Measurements from ENCODE around the gene CCDC15. TPM values are rescaled to one million over a fixed set of nuclear protein-coding genes. Genes with fewer than 3 reads are reported as not detected.
A peak's percentile ranks its signal among the peaks of the same experiment; 100 is the strongest.

Gene CCDC15
- total RNA-seq, 5 donors from 2014 or later (not counting 1 experiment from before 2014, with no cell fraction given): 1.4 to 3.4 (median 2.1) TPM

GRCh38 chr11:124930799-124931198 lies 23.2 kb upstream of the CCDC15 start:
- no peaks in the 10 kb centered on the region for H3K36me3 ChIP-seq (ENCODE audit: control insufficient read depth in 2 of 2, extremely low read depth in 1 of 2, insufficient read depth in 1 of 2, low read length in 1 of 2)
- H3K4me1 ChIP-seq (ENCODE audit: control insufficient read depth in 1 of 2, extremely low read depth in 1 of 2, insufficient read depth in 2 of 2, low read length in 2 of 2): no peaks in the 10 kb centered on the region
- no peak overlapping the region for H3K4me3 Mint-ChIP-seq
- DNase-seq (no peak), ATAC-seq (replicated peaks in 1 of 4) (peak in 3 of 4 experiments; percentile 38 to 50 (median 47))
- peaks cover 9 to 10% (median 9%) of the 10 kb centered on the region in 3 donors for H3K4me1 Mint-ChIP-seq
- H3K27me3 ChIP-seq (replicated peaks in 1 of 2; ENCODE audit: control insufficient read depth in 2 of 2, extremely low read depth in 1 of 2, insufficient read depth in 2 of 2, low read length in 1 of 2): peaks cover 0 to 5% of the 10 kb centered on the region in 2 experiments
- peak overlapping the region; percentile 71 to 73 for H3K27ac Mint-ChIP-seq
- H3K9me3 Mint-ChIP-seq: no peaks in the 10 kb centered on the region
- no peak overlapping the region for H3K27ac ChIP-seq (ENCODE audit: low read length)
- ChIA-PET POLR2A (no interaction called here), CTCF (no interaction called here)
- H3K36me3 Mint-ChIP-seq: no peaks in the 10 kb centered on the region
- H3K27me3 Mint-ChIP-seq: peaks cover 1% of the 10 kb centered on the region in 2 donors
- H3K9me3 ChIP-seq: no peaks in the 10 kb centered on the region
- no peak overlapping the region for H3K4me3 ChIP-seq (ENCODE audit: control insufficient read depth in 1 of 2, extremely low read depth in 1 of 2, low read length in 1 of 2)
- no CpG with 5 or more reads among the region's 3 CpGs for WGBS (ENCODE audit: insufficient coverage)

GRCh38 chr11:124934862-124935547 lies 19.0 kb upstream of the CCDC15 start:
- no peaks in the 10 kb centered on the region for H3K9me3 ChIP-seq
- Mint-ChIP-seq H3K27me3 (peaks cover 4 to 9% of the 10 kb centered on the region in 2 donors), H3K9me3 (no peaks in the 10 kb centered on the region), H3K27ac (no peak overlapping the region), H3K4me3 (no peak overlapping the region), H3K4me1 (peaks cover 8 to 9% (median 9%) of the 10 kb centered on the region in 3 donors), H3K36me3 (no peaks in the 10 kb centered on the region)
- ChIA-PET CTCF (no interaction called here), POLR2A (no interaction called here)
- WGBS (ENCODE audit: insufficient coverage): 68% methylated on average over 2 of the region's 4 CpGs
- H3K4me1 ChIP-seq (ENCODE audit: control insufficient read depth in 1 of 2, extremely low read depth in 1 of 2, insufficient read depth in 2 of 2, low read length in 2 of 2): no peaks in the 10 kb centered on the region
- ATAC-seq (replicated peaks in 1 of 4) (no peak), DNase-seq (no peak)
- peaks cover 0 to 10% of the 10 kb centered on the region in 2 experiments for H3K27me3 ChIP-seq (replicated peaks in 1 of 2; ENCODE audit: control insufficient read depth in 2 of 2, extremely low read depth in 1 of 2, insufficient read depth in 2 of 2, low read length in 1 of 2)
- no peaks in the 10 kb centered on the region for H3K36me3 ChIP-seq (ENCODE audit: control insufficient read depth in 2 of 2, extremely low read depth in 1 of 2, insufficient read depth in 1 of 2, low read length in 1 of 2)
- no peak overlapping the region for H3K4me3 ChIP-seq (ENCODE audit: control insufficient read depth in 1 of 2, extremely low read depth in 1 of 2, low read length in 1 of 2)
- no peak overlapping the region for H3K27ac ChIP-seq (ENCODE audit: low read length)

- H3K4me1 ChIP-seq (ENCODE audit: control insufficient read depth in 1 of 2, extremely low read depth in 1 of 2, insufficient read depth in 2 of 2, low read length in 2 of 2): no peaks in the 10 kb centered on the region
- H3K27ac ChIP-seq (ENCODE audit: low read length): no peak within 1 kb of the TSS
- no peaks in the 10 kb centered on the region for H3K9me3 ChIP-seq
- H3K27me3 Mint-ChIP-seq: peaks cover 4 to 9% of the 10 kb centered on the region in 2 donors
- no peaks in the 10 kb centered on the region for H3K36me3 ChIP-seq (ENCODE audit: control insufficient read depth in 2 of 2, extremely low read depth in 1 of 2, insufficient read depth in 1 of 2, low read length in 1 of 2)
- H3K27ac Mint-ChIP-seq: no peak within 1 kb of the TSS
- ATAC-seq (replicated peaks in 1 of 4) (no peak), DNase-seq (no peak)
- 87% methylated on average over 15 of the region's 18 CpGs for WGBS (ENCODE audit: insufficient coverage)
- POLR2A ChIA-PET: no interaction called here
- H3K4me3 Mint-ChIP-seq: no peak within 1 kb of the TSS
- CTCF ChIA-PET: no interaction called here
- H3K27me3 ChIP-seq (replicated peaks in 1 of 2; ENCODE audit: control insufficient read depth in 2 of 2, extremely low read depth in 1 of 2, insufficient read depth in 2 of 2, low read length in 1 of 2): peaks cover 0 to 10% of the 10 kb centered on the region in 2 experiments
- no peaks in the 10 kb centered on the region for H3K9me3 Mint-ChIP-seq
- no peak within 1 kb of the TSS for H3K4me3 ChIP-seq (ENCODE audit: control insufficient read depth in 1 of 2, extremely low read depth in 1 of 2, low read length in 1 of 2)
- peaks cover under 1 to 4% (median 1%) of the 10 kb centered on the region in 3 donors for H3K4me1 Mint-ChIP-seq
- H3K36me3 Mint-ChIP-seq: no peaks in the 10 kb centered on the region
These were observed 18.2 kb upstream of the CCDC15 start, which contains the start of gene HEPACAM for GRCh38 chr11:124935548-124936514. HEPACAM (minus strand) TSS chr11:124936047; CDS start chr11:124936006, 41 bp downstream.

GRCh38 chr11:124937336-124937935 lies 16.6 kb upstream of the CCDC15 start:
- no peaks in the 10 kb centered on the region for H3K36me3 ChIP-seq (ENCODE audit: control insufficient read depth in 2 of 2, extremely low read depth in 1 of 2, insufficient read depth in 1 of 2, low read length in 1 of 2)
- no peak for DNase-seq
- no peaks in the 10 kb centered on the region for H3K36me3 Mint-ChIP-seq
- no peak overlapping the region for H3K27ac Mint-ChIP-seq
- peaks cover 0 to under 1% of the 10 kb centered on the region in 2 experiments for H3K4me1 ChIP-seq (ENCODE audit: control insufficient read depth in 1 of 2, extremely low read depth in 1 of 2, insufficient read depth in 2 of 2, low read length in 2 of 2)
- CTCF ChIA-PET: no interaction called here
- POLR2A ChIA-PET: no interaction called here
- whole genome bisulfite sequencing (ENCODE audit: insufficient coverage): 60% methylated on average over 2 of the region's 3 CpGs
- H3K27me3 ChIP-seq (replicated peaks in 1 of 2; ENCODE audit: control insufficient read depth in 2 of 2, extremely low read depth in 1 of 2, insufficient read depth in 2 of 2, low read length in 1 of 2): peaks cover 0 to 10% of the 10 kb centered on the region in 2 experiments
- no peaks in the 10 kb centered on the region for H3K9me3 ChIP-seq
- ATAC-seq (replicated peaks in 1 of 4): no peak
- no peaks in the 10 kb centered on the region for H3K9me3 Mint-ChIP-seq
- H3K27me3 Mint-ChIP-seq: peaks cover 4 to 9% of the 10 kb centered on the region in 2 donors
- H3K4me1 Mint-ChIP-seq: peaks cover 0 to 1% (median 0%) of the 10 kb centered on the region in 3 donors
- H3K4me3 ChIP-seq (ENCODE audit: control insufficient read depth in 1 of 2, extremely low read depth in 1 of 2, low read length in 1 of 2): no peak overlapping the region
- H3K27ac ChIP-seq (ENCODE audit: low read length): no peak overlapping the region
- H3K4me3 Mint-ChIP-seq: no peak overlapping the region

DNA sequence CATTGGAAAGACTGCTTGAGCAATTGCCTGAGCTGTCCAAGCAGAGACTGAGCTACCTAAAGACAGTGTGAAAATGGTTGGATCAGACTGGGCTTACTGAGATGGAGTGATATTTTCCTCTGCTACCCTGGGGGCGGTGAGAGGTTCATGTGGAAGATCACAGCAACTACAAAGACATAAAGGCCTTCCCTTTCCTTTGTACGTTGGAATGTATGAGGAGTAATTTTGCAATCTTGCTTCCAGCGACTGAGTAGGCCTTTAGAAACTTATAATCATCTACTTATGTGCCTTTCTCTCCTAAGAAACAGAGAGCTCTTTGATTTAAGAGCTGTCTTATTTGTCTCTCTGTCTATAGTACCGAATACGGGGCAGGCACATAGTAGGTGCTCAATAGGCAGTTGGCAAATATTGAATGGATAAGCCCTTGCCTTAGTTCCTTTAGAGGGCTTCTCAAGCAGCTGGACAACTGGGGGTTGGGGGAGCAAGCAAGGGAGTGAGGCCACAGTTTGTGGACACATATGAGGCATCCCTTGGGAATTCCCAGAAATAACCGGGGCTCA lies 15.7 kb upstream of the CCDC15 start:
- no peaks in the 10 kb centered on the region for H3K9me3 ChIP-seq
- H3K27ac ChIP-seq (ENCODE audit: low read length): no peak overlapping the region
- H3K27me3 ChIP-seq (replicated peaks in 1 of 2; ENCODE audit: control insufficient read depth in 2 of 2, extremely low read depth in 1 of 2, insufficient read depth in 2 of 2, low read length in 1 of 2): peaks cover 0 to 10% of the 10 kb centered on the region in 2 experiments
- CTCF ChIA-PET: no interaction called here
- peaks cover 3 to 8% of the 10 kb centered on the region in 2 experiments for H3K4me1 ChIP-seq (ENCODE audit: control insufficient read depth in 1 of 2, extremely low read depth in 1 of 2, insufficient read depth in 2 of 2, low read length in 2 of 2)
- Mint-ChIP-seq H3K4me1 (peaks cover 4 to 10% (median 7%) of the 10 kb centered on the region in 3 donors), H3K27me3 (peaks cover 4 to 9% of the 10 kb centered on the region in 2 donors), H3K4me3 (no peak overlapping the region), H3K36me3 (no peaks in the 10 kb centered on the region), H3K9me3 (no peaks in the 10 kb centered on the region), H3K27ac (no peak overlapping the region)
- 100% methylated on average over 2 of the region's 6 CpGs for WGBS (ENCODE audit: insufficient coverage)
- POLR2A ChIA-PET: no interaction called here
- H3K36me3 ChIP-seq (ENCODE audit: control insufficient read depth in 2 of 2, extremely low read depth in 1 of 2, insufficient read depth in 1 of 2, low read length in 1 of 2): no peaks in the 10 kb centered on the region
- ATAC-seq (replicated peaks in 1 of 4) (no peak), DNase-seq (no peak)
- no peak overlapping the region for H3K4me3 ChIP-seq (ENCODE audit: control insufficient read depth in 1 of 2, extremely low read depth in 1 of 2, low read length in 1 of 2)

- H3K4me3 Mint-ChIP-seq: no peak overlapping the region
- H3K27ac Mint-ChIP-seq: no peak overlapping the region
- no peaks in the 10 kb centered on the region for H3K36me3 Mint-ChIP-seq
- H3K9me3 Mint-ChIP-seq: no peaks in the 10 kb centered on the region
- CTCF ChIA-PET: no interaction called here
- POLR2A ChIA-PET: no interaction called here
- Histone ChIP-seq H3K4me1 (ENCODE audit: control insufficient read depth in 1 of 2, extremely low read depth in 1 of 2, insufficient read depth in 2 of 2, low read length in 2 of 2) (peaks cover 10% of the 10 kb centered on the region in 2 experiments), H3K27ac (ENCODE audit: low read length) (no peak overlapping the region), H3K36me3 (ENCODE audit: control insufficient read depth in 2 of 2, extremely low read depth in 1 of 2, insufficient read depth in 1 of 2, low read length in 1 of 2) (no peaks in the 10 kb centered on the region), H3K9me3 (no peaks in the 10 kb centered on the region), H3K4me3 (ENCODE audit: control insufficient read depth in 1 of 2, extremely low read depth in 1 of 2, low read length in 1 of 2) (no peak overlapping the region), H3K27me3 (replicated peaks in 1 of 2; ENCODE audit: control insufficient read depth in 2 of 2, extremely low read depth in 1 of 2, insufficient read depth in 2 of 2, low read length in 1 of 2) (peaks cover 0 to 10% of the 10 kb centered on the region in 2 experiments)
- H3K27me3 Mint-ChIP-seq: peaks cover 4 to 9% of the 10 kb centered on the region in 2 donors
- 95% methylated on average over 5 of the region's 6 CpGs for WGBS (ENCODE audit: insufficient coverage)
- no peak for DNase-seq
- ATAC-seq (replicated peaks in 1 of 4): no peak
- peaks cover 10 to 17% (median 14%) of the 10 kb centered on the region in 3 donors for H3K4me1 Mint-ChIP-seq
These were observed 15.0 kb upstream of the CCDC15 start for GRCh38 chr11:124938970-124939369.
